Bronchial epithelial cell (primary cell): Measurements from ENCODE around the gene IZUMO1R. TPM values are rescaled to one million over a fixed set of nuclear protein-coding genes. Genes with fewer than 3 reads are reported as not detected.
"Not testable (repeated sequence)": the region's sequence is repeated elsewhere in the genome, so short reads cannot be mapped to it uniquely, and the experiment has no call there.

Experiments
- DNase-seq: peaks from one replicate; pipeline ENCODE4 v3.0.0-alpha.2; 2010; ENCODE audit warnings: low read depth
- FAIRE-seq: peaks from 2 replicates; lab custom pipeline; 2011; peaks lifted over from hg19 to GRCh38; lab: Jason Lieb, UNC
- H3K27me3 ChIP-seq: 2 replicates; pipeline ENCODE4 v1.5.1; 2011; ENCODE audit warnings: low read length; ENCODE audit not compliant: control insufficient read depth, insufficient read depth
- H3K36me3 ChIP-seq: 2 replicates; pipeline ENCODE4 v1.5.1; 2011; ENCODE audit warnings: low read length; ENCODE audit not compliant: control insufficient read depth, insufficient read depth
- H3K4me3 ChIP-seq: 2 replicates; pipeline ENCODE4 v1.5.1; 2011; ENCODE audit warnings: mild to moderate bottlenecking, low read depth, low read length, control low read depth
- total RNA-seq: library from RNA; depleted of rRNA; stranded (reverse); fragments of >200 nt; gene quantifications from 2 replicates; pipeline ENCODE4 v1.2.1, GENCODE V29; 2014
- TF ChIP-seq, protein P1 (sequence below): IDR thresholded peaks from 2 replicates; pipeline ENCODE4 v1.5.1; 2011; ENCODE audit warnings: mild to moderate bottlenecking, moderate library complexity, low read length, control low read depth, inconsistent platforms; ENCODE audit not compliant: insufficient read depth, severe bottlenecking

The IZUMO1R gene
- total RNA-seq: not detected in 2 replicates

DNA sequence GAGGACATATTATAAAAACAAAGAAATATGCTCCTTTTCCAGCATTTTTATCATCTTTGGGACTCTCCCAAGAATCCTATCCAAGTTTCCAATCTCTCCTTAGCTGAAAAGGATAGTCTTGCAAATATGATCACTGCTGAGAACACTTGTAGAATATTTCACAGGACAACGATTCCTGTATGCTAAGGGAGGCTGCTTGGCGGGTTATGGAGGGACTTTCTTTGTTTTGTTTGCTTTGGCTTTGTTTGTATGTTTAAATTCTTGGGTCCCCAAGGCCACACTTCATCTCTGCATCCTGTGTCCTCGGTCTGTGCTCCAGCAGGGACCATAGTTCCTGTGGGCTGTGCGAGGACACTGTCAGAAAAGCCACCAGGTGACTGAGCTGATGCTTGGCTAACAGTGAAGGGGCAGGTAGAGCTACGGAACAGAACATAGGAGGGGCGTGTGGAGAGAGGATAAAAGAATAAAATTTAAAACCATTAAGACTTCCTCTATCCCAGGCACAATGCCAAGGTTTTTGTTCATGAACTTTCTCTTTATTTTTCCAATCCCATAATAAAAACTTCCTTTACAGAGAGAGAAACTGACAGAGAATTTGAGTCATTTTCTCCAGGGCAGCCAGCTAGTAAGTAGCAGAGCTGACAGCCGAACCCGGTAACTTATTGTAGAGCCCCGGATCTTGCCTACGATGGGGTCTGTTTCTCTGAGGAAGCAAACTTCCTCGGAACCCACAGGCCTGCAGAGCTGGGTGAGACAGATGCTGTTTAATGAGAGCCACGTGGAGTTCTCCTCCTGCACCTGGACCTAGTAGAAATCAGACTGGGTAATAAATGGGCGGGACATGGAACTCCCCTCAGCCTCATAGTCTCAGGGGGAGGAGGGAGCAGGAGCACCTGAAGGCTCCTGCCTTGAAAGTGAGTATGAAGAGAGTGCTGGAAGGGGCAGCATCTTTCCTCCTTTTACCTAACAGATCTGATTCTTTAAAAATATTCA lies at the start of gene IZUMO1R:
Gene IZUMO1R (plus strand): TSS at position 615 of the 993 bp plus-strand sequence. CDS start 1,057 bp downstream, outside the sequence.
- no peaks in the 10 kb centered on the region for H3K36me3 ChIP-seq
- H3K4me3 ChIP-seq: no peak within 1 kb of the TSS
- TF ChIP-seq, protein P1, sequence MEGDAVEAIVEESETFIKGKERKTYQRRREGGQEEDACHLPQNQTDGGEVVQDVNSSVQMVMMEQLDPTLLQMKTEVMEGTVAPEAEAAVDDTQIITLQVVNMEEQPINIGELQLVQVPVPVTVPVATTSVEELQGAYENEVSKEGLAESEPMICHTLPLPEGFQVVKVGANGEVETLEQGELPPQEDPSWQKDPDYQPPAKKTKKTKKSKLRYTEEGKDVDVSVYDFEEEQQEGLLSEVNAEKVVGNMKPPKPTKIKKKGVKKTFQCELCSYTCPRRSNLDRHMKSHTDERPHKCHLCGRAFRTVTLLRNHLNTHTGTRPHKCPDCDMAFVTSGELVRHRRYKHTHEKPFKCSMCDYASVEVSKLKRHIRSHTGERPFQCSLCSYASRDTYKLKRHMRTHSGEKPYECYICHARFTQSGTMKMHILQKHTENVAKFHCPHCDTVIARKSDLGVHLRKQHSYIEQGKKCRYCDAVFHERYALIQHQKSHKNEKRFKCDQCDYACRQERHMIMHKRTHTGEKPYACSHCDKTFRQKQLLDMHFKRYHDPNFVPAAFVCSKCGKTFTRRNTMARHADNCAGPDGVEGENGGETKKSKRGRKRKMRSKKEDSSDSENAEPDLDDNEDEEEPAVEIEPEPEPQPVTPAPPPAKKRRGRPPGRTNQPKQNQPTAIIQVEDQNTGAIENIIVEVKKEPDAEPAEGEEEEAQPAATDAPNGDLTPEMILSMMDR: no peak
- DNase-seq (no peak), FAIRE-seq (no peak)
- H3K27me3 ChIP-seq: no peaks in the 10 kb centered on the region

DNA sequence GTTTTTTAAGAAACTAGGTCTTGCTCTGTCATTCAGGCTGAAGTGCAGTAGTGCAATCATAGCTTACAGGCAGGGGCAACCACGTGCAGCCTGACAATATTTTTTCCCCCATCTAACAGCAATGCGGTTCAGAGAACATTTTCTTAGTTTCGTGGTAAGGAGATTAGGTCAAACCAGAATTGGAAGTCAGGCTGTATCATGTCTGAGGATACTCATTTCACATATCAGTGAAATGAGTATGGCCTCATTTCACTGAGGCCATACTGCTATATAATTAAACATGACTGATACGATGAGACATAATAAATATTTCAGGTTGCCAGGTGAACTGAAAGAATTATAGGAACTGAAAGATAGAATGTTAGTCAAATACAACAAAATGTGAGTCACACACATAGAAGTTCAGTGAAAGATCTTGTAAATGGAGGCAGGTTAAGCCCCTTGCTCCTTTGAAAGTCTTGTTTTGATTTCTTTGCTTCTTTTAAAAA lies 32.5 kb upstream of the IZUMO1R start:
- TF ChIP-seq, protein P1: no peak
- no peak for FAIRE-seq
- peak; percentile 62 for DNase-seq
- Histone ChIP-seq H3K36me3 (no peaks in the 10 kb centered on the region), H3K4me3 (no peak overlapping the region), H3K27me3 (no peaks in the 10 kb centered on the region)

DNA sequence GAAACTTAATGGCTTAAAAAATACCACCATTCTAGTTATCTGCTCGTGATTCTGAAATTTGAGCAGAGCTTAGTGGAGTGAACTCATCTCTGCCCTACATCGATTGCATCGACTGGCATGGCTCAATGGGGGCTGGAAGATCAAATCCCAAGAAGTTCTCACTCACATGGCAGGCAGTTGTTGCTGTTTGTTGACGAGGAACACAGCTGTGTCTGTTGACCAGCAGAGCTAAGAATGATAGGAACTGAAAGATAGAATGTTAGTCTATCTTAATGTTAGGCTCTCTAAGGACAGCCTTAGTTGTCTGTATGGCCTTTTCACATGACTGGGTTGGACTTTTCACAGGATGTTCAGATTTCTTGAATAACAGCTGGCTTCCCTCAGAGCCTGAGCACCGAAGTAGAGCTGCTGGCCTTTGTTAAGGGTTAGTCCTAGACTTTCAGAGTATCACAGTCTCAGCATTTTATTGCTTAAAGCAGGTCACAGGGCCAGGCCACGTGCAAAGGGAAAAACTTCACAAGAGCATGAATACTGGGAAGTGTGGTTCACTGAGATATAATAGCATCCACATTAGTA lies 31.6 kb upstream of the IZUMO1R start:
- H3K27me3 ChIP-seq: no peaks in the 10 kb centered on the region
- no peaks in the 10 kb centered on the region for H3K36me3 ChIP-seq
- TF ChIP-seq, protein P1: no peak
- H3K4me3 ChIP-seq: no peak overlapping the region
- DNase-seq (no peak), FAIRE-seq (no peak)

DNA sequence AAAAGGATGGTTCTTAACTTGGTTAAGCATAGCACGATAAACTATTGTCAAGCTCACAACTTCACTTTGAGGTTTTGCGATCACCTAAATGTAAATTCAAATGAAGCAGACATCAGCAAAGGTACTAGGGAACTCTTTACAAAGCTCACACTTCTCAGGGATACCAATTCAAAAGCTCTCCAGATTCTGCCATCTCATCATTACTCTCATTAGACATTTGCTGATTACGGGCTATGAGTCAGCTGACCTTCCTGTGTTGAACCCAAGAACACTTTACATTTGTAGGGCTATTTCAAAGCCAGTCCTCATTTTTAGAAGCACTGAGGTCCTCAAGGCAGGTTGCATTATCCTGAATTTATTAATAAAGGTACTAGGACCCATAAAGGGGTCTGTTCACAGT lies 28.4 kb upstream of the IZUMO1R start:
- DNase-seq (peak; percentile 13), FAIRE-seq (no peak)
- Histone ChIP-seq H3K36me3 (no peaks in the 10 kb centered on the region), H3K4me3 (no peak overlapping the region), H3K27me3 (no peaks in the 10 kb centered on the region)
- TF ChIP-seq, protein P1: no peak

DNA sequence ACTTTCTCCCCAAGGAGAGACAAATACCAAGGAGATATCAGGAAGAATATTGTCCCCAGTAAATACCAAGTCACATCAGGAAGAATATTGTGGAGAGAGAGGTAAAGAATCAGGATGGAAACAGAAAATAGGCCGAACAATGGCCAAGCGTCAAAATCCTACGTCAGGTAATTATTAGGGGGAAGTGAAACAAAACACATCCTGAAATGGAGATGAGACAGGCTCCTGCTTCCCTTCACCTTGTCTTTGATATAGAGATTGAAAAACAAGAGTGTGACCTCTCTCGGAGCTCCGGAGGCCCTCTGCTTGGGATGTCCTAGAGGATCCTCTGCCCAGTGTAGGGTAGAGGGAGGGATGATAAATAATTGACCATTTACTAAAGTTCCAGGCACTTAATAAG lies 27.4 kb upstream of the IZUMO1R start:
- Histone ChIP-seq H3K4me3 (no peak overlapping the region), H3K36me3 (no peaks in the 10 kb centered on the region), H3K27me3 (no peaks in the 10 kb centered on the region)
- TF ChIP-seq, protein P1: no peak
- FAIRE-seq (no peak), DNase-seq (no peak)

DNA sequence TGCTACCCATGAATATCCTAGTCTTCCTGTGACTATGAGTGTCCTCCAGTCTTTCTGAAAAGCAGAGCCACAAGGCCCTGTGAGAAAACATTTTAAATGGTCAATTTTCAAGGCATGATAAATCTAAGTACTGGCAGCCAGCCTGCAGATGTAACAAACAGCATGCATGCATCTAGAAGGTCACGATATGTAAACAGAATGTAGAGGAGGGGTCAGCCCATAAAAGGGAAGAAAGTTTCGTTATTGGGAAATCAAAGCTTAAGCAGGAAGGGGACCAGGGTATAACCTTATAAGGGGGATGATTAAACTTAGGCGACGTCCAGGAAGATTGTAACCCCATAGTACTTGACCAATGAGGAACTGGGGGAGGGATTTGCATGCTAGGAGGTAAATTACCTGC lies 26.2 kb upstream of the IZUMO1R start:
- DNase-seq, H3K4me3 ChIP-seq, H3K36me3 ChIP-seq, FAIRE-seq, H3K27me3 ChIP-seq: not testable (repeated sequence)
